Right kidney (tissue), 1 donor: ENCODE measurements around the gene HAPSTR1.
A peak's percentile ranks its signal among the peaks of the same experiment; 100 is the strongest.
"Not testable (repeated sequence)": the region's sequence is repeated elsewhere in the genome, so short reads cannot be mapped to it uniquely, and the experiment has no call there.

Source experiments
- DNase-seq: peaks from one replicate; pipeline ENCODE4 v3.0.0-alpha.2; 2016

HAPSTR1 gene

GRCh38 chr16:9070254-9070653, 21.2 kb upstream of the HAPSTR1 start:
- no peak for DNase-seq

GRCh38 chr16:9071377-9071776, 20.1 kb upstream of the HAPSTR1 start:
- DNase-seq, result no peak

- DNase-seq, result no peak
Measured at GRCh38 chr16:9072806-9073341, 18.6 kb upstream of the HAPSTR1 start.

GRCh38 chr16:9075299-9076071, 16.0 kb upstream of the HAPSTR1 start:
- no peak for DNase-seq

- no peak for DNase-seq
Measured at GRCh38 chr16:9077091-9077809, 14.2 kb upstream of the HAPSTR1 start.

GRCh38 chr16:9078467-9079429, 12.7 kb upstream of the HAPSTR1 start:
- not testable (repeated sequence) for DNase-seq

GRCh38 chr16:9079430-9079812, 12.0 kb upstream of the HAPSTR1 start:
- no peak for DNase-seq

GRCh38 chr16:9081158-9081557, 10.3 kb upstream of the HAPSTR1 start:
- DNase-seq, result no peak

GRCh38 chr16:9081843-9082242, 9.6 kb upstream of the HAPSTR1 start:
- no peak for DNase-seq

GRCh38 chr16:9082422-9082821, 9.0 kb upstream of the HAPSTR1 start:
- no peak for DNase-seq

GRCh38 chr16:9087733-9088132, 3.7 kb upstream of the HAPSTR1 start:
- DNase-seq, result not testable (repeated sequence)

GRCh38 chr16:9088848-9089247, 2.6 kb upstream of the HAPSTR1 start:
- DNase-seq, result no peak

- DNase-seq, result no peak
Measured at GRCh38 chr16:9089660-9090059, 1.8 kb upstream of the HAPSTR1 start.

GRCh38 chr16:9090101-9090959, 1.1 kb upstream of the HAPSTR1 start:
- peak; percentile 75 for DNase-seq

- DNase-seq, result peak; percentile 83
Measured at GRCh38 chr16:9091867-9092281, 430 bp downstream of the HAPSTR1 start.

GRCh38 chr16:9092282-9092977, 986 bp downstream of the HAPSTR1 start:
- DNase-seq, result peak; percentile 75

GRCh38 chr16:9092978-9093344, 1.5 kb downstream of the HAPSTR1 start:
- DNase-seq, result peak; percentile 49

GRCh38 chr16:9094011-9094846, 2.8 kb downstream of the HAPSTR1 start:
- no peak for DNase-seq

GRCh38 chr16:9095171-9095570, 3.7 kb downstream of the HAPSTR1 start:
- DNase-seq, result no peak
